Trophoblast cell (in vitro differentiated cells and primary cell): Measurements from ENCODE around the gene ITPK1.

ENCODE experiments used
- DNase-seq, 2 donors: peaks; one replicate each; pipeline ENCODE4 v3.0.0-alpha.2; 2016
- H2AFZ ChIP-seq: 2 replicates; pipeline ENCODE4 v1.6.1; 2013; ENCODE audit warnings: low read length, moderate library complexity, mild to moderate bottlenecking; ENCODE audit not compliant: insufficient read depth, poor library complexity
- H2AK5ac ChIP-seq: 2 replicates; pipeline ENCODE4 v1.6.1; 2013; ENCODE audit warnings: mild to moderate bottlenecking, low read length
- H2BK120ac ChIP-seq: 2 replicates; pipeline ENCODE4 v1.6.1; 2013; ENCODE audit warnings: low read length, mild to moderate bottlenecking, moderate library complexity; ENCODE audit not compliant: insufficient read depth, poor library complexity
- H2BK12ac ChIP-seq: 2 replicates; pipeline ENCODE4 v1.6.1; 2013; ENCODE audit warnings: mild to moderate bottlenecking, low read length, moderate library complexity
- H2BK5ac ChIP-seq: 2 replicates; pipeline ENCODE4 v1.6.1; 2013; ENCODE audit warnings: low read length, low read depth, moderate library complexity, mild to moderate bottlenecking; ENCODE audit not compliant: poor library complexity
- H3K14ac ChIP-seq: 2 replicates; pipeline ENCODE4 v1.6.1; 2013; ENCODE audit warnings: mild to moderate bottlenecking, low read length
- H3K18ac ChIP-seq: 2 replicates; pipeline ENCODE4 v1.6.1; 2013; ENCODE audit warnings: mild to moderate bottlenecking, low read length
- H3K23ac ChIP-seq: 2 replicates; pipeline ENCODE4 v1.6.1; 2013; ENCODE audit warnings: low read length
- H3K27ac ChIP-seq: 2 replicates; pipeline ENCODE4 v1.5.1; 2013; ENCODE audit warnings: low read depth, mild to moderate bottlenecking, inconsistent platforms, low read length, moderate library complexity
- H3K27me3 ChIP-seq: 2 replicates; pipeline ENCODE4 v1.6.1; 2013; ENCODE audit warnings: inconsistent platforms, mild to moderate bottlenecking, low read length, moderate library complexity; ENCODE audit not compliant: insufficient read depth
- H3K36me3 ChIP-seq, 2 experiments: 1 replicate in 1 of 2; 2 replicates in 1 of 2; pipeline ENCODE4 v1.6.1; 2013; ENCODE audit warnings: low read length in 2 of 2, mild to moderate bottlenecking in 2 of 2, moderate library complexity in 1 of 2; ENCODE audit not compliant: insufficient read depth in 2 of 2, control insufficient read depth in 1 of 2
- H3K4ac ChIP-seq: 2 replicates; pipeline ENCODE4 v1.6.1; 2013; ENCODE audit warnings: low read depth, mild to moderate bottlenecking, low read length, moderate library complexity
- H3K4me1 ChIP-seq, 2 experiments: 1 replicate in 1 of 2; 2 replicates in 1 of 2; pipeline ENCODE4 v1.6.1; 2013; ENCODE audit warnings: low read length in 2 of 2, mild to moderate bottlenecking in 2 of 2, moderate library complexity in 1 of 2; ENCODE audit not compliant: insufficient read depth in 2 of 2, control insufficient read depth in 1 of 2
- H3K4me2 ChIP-seq: 2 replicates; pipeline ENCODE4 v1.6.1; 2013; ENCODE audit warnings: inconsistent platforms, mild to moderate bottlenecking, low read length, moderate library complexity
- H3K4me3 ChIP-seq: 2 replicates; pipeline ENCODE4 v1.5.1; 2013; ENCODE audit warnings: mild to moderate bottlenecking, low read depth, low read length, inconsistent platforms
- H3K79me1 ChIP-seq: one replicate; pipeline ENCODE4 v1.6.1; 2013; ENCODE audit warnings: low read length
- H3K79me2 ChIP-seq: 2 replicates; pipeline ENCODE4 v1.6.1; 2013; ENCODE audit warnings: low read length, mild to moderate bottlenecking; ENCODE audit not compliant: control insufficient read depth, insufficient read depth, poor library complexity
- H3K9ac ChIP-seq: 2 replicates; pipeline ENCODE4 v1.6.1; 2013; ENCODE audit warnings: mild to moderate bottlenecking, low read length
- H3K9me3 ChIP-seq: 2 replicates; pipeline ENCODE4 v1.6.1; 2013; ENCODE audit warnings: low read depth, mild to moderate bottlenecking, control low read depth, inconsistent platforms, low read length; ENCODE audit not compliant: insufficient read depth
- H4K12ac ChIP-seq: 2 replicates; pipeline ENCODE4 v1.6.1; 2013; ENCODE audit warnings: low read depth, mild to moderate bottlenecking, low read length, moderate library complexity
- H4K8ac ChIP-seq: 2 replicates; pipeline ENCODE4 v1.6.1; 2013; ENCODE audit warnings: low read depth, mild to moderate bottlenecking, low read length, moderate library complexity
- H4K91ac ChIP-seq: one replicate; pipeline ENCODE4 v1.6.1; 2013; ENCODE audit warnings: low read depth, mild to moderate bottlenecking, low read length, moderate library complexity
- WGBS: extraction: QIAGEN DNeasy Blood & Tissue Kit; methylation state at CpG from one replicate; pipeline ENCODE4 v1.1.7; 2013; ENCODE audit warnings: missing lambda C conversion rate; ENCODE audit not compliant: insufficient read length, insufficient coverage; ENCODE audit errors: extremely low coverage; 5-methylcytosine and 5-hydroxymethylcytosine counted together

ITPK1 gene

DNA sequence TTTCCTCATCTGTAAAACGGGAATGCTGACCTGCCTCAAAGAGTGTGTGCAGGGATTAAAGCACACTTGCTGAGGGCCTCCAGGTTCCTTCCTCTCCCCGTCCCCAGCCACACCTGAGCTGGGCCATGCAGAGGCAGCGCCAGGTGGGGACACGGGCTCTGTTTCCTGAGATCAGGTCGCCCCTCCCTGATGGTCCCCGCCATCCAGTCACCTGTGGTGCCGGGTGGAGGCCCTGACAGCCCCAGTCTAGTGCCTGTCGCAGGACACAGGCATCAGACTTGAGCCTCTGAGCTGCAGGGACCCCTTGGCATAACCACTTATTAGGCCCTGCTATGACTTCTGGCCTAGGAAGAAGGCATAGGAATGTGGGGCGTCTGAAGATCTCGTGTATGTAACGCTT lies 180.3 kb downstream of the ITPK1 start:
- Histone ChIP-seq H3K18ac (no peak overlapping the region), H3K9me3 (no peaks in the 10 kb centered on the region), H3K79me2 (no peaks in the 10 kb centered on the region), H2BK5ac (no peak overlapping the region), H3K27ac (no peak overlapping the region), H2BK12ac (no peak overlapping the region), H2AFZ (no peak overlapping the region), H3K79me1 (no peaks in the 10 kb centered on the region), H3K9ac (no peak overlapping the region), H3K14ac (no peak overlapping the region), H2BK120ac (no peak overlapping the region), H3K4ac (no peak overlapping the region), H3K27me3 (no peaks in the 10 kb centered on the region), H4K12ac (no peak overlapping the region), H3K4me1 (no peaks in the 10 kb centered on the region), H3K23ac (no peak overlapping the region), H3K36me3 (no peaks in the 10 kb centered on the region), H4K8ac (no peak overlapping the region), H3K4me2 (no peak overlapping the region), H2AK5ac (no peak overlapping the region), H3K4me3 (no peak overlapping the region), H4K91ac (no peak overlapping the region)
- DNase-seq, result no peak
- no CpG with 5 or more reads among the region's 11 CpGs for WGBS

DNA sequence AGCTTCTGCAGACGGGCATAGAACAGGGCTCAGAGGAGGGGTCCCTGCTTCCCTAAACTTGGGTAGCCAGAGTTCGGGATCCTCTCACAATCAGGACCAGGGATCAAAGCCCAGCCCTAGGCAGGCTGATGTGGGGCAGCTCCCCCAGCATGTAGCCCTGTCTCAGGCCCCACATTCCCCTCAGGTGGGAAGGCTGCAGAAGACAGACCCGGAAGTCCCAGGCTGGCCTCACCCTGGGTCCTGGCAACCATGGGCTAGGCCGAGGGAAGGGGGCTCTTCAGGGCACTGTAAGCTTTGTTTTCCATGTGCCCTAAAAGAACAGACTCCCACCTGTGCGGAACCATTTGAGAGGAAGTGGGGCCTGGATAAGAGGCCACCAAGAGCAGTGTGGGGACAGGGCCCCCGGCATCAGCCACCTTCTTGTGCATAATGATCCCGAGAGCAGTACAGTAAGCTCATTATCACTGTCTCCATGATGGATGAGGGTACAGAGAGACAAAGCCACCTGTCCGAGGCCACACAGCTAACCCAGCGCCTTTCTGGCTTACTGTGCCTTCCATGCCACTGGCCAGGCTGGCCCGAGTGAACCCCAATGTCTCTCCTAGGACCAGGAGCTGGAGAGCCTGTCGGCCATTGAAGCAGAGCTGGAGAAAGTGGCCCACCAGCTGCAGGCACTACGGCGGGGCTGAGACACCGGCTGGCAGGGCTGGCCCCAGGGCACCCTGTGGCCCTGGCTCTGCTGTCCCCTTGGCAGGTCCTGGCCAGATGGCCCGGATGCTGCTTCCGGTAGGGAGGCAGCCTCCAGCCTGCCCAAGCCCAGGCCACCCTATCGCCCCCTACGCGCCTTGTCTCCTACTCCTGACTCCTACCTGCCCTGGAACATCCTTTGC lies 181.3 kb downstream of the ITPK1 start:
- no peak for DNase-seq
- H4K8ac ChIP-seq, result no peak overlapping the region
- H4K91ac ChIP-seq, result no peak overlapping the region
- H3K27me3 ChIP-seq, result no peaks in the 10 kb centered on the region
- no peaks in the 10 kb centered on the region for H3K4me1 ChIP-seq
- no peak overlapping the region for H3K4me3 ChIP-seq
- H2BK5ac ChIP-seq, result no peak overlapping the region
- H3K4ac ChIP-seq, result no peak overlapping the region
- no peaks in the 10 kb centered on the region for H3K79me2 ChIP-seq
- H2AFZ ChIP-seq, result no peak overlapping the region
- no peak overlapping the region for H3K4me2 ChIP-seq
- no peak overlapping the region for H3K14ac ChIP-seq
- H3K79me1 ChIP-seq, result no peaks in the 10 kb centered on the region
- H3K18ac ChIP-seq, result no peak overlapping the region
- no peak overlapping the region for H3K27ac ChIP-seq
- no peak overlapping the region for H3K23ac ChIP-seq
- no peak overlapping the region for H2BK12ac ChIP-seq
- H2AK5ac ChIP-seq, result no peak overlapping the region
- no peak overlapping the region for H2BK120ac ChIP-seq
- WGBS, result no CpG with 5 or more reads among the region's 19 CpGs
- H3K36me3 ChIP-seq, result no peaks in the 10 kb centered on the region
- no peak overlapping the region for H4K12ac ChIP-seq
- no peak overlapping the region for H3K9ac ChIP-seq
- H3K9me3 ChIP-seq, result no peaks in the 10 kb centered on the region

DNA sequence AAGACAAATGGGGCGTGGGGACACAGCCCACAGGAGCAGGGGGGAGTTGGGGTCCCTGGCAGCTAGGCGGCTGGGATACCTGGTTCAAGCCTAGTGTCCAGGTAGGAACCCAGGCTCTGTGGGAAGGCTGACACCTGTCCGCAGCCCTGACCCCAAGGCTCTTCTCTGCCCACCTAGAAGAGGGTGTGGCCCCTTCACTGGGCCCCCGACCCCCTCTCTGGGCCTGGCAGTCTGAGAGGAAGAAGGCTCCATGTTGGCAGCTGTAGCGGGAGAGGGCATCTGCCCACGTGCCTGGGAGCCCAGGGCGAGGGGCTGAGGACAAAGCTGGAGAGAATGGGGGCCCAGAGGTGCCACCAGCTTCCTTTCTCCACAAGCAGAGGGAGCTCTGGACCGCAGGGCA lies 182.2 kb downstream of the ITPK1 start:
- H3K27ac ChIP-seq, result no peak overlapping the region
- no peak overlapping the region for H4K8ac ChIP-seq
- no peak overlapping the region for H3K23ac ChIP-seq
- DNase-seq, result no peak
- no peak overlapping the region for H3K14ac ChIP-seq
- no peak overlapping the region for H2AFZ ChIP-seq
- H2BK12ac ChIP-seq, result no peak overlapping the region
- H3K18ac ChIP-seq, result no peak overlapping the region
- no peak overlapping the region for H4K91ac ChIP-seq
- H3K79me1 ChIP-seq, result no peaks in the 10 kb centered on the region
- H3K79me2 ChIP-seq, result no peaks in the 10 kb centered on the region
- no peak overlapping the region for H4K12ac ChIP-seq
- H3K4me2 ChIP-seq, result no peak overlapping the region
- no peak overlapping the region for H3K4me3 ChIP-seq
- no peaks in the 10 kb centered on the region for H3K27me3 ChIP-seq
- no peak overlapping the region for H2AK5ac ChIP-seq
- no peak overlapping the region for H3K4ac ChIP-seq
- no peaks in the 10 kb centered on the region for H3K9me3 ChIP-seq
- H3K4me1 ChIP-seq, result no peaks in the 10 kb centered on the region
- H2BK5ac ChIP-seq, result no peak overlapping the region
- no CpG with 5 or more reads among the region's 8 CpGs for WGBS
- H3K9ac ChIP-seq, result no peak overlapping the region
- H2BK120ac ChIP-seq, result no peak overlapping the region
- H3K36me3 ChIP-seq, result no peaks in the 10 kb centered on the region

DNA sequence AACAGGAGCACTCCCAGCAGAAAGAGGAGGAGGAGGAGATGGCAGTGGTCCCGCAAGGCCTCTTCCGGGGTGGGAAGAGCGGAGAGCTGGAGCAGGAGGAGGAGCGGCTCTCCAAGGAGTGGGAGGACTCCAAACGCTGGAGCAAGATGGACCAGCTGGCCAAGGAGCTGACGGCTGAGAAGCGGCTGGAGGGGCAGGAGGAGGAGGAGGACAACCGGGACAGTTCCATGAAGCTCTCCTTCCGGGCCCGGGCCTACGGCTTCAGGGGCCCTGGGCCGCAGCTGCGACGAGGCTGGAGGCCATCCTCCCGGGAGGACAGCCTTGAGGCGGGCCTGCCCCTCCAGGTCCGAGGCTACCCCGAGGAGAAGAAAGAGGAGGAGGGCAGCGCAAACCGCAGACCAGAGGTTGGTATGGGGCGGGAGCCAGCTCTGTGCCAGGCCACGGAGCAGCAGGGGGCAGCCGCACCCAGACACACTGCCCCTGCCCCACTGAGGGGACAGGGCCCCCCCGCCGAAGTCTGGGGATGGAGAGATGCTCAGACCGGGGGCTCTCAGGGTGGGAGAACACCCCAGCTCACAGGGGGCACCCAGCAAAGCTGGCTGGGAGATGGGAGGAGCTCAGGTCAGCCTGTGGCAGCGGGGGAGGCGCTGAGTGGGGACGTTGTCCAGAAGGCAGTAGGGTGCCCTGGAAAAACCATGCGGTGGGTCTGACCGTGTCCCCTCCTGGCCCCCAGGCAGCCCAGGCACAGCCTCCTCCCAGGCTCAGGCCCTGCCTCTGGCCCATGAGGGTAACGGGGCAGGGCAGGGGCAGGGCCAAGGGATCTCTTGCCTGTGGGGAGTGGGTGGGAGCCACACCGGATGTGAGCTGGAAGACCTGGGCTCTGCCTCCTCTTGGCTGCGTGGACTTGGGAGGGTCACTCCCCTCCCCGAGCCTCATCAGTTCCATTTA lies 183.0 kb downstream of the ITPK1 start:
- no peak overlapping the region for H3K4me2 ChIP-seq
- H3K27me3 ChIP-seq, result no peaks in the 10 kb centered on the region
- H3K4me1 ChIP-seq, result no peaks in the 10 kb centered on the region
- no peak overlapping the region for H4K91ac ChIP-seq
- H3K27ac ChIP-seq, result no peak overlapping the region
- H3K23ac ChIP-seq, result no peak overlapping the region
- H4K12ac ChIP-seq, result no peak overlapping the region
- no peak for DNase-seq
- H3K4ac ChIP-seq, result no peak overlapping the region
- no peak overlapping the region for H3K9ac ChIP-seq
- no peak overlapping the region for H2AK5ac ChIP-seq
- no peak overlapping the region for H3K4me3 ChIP-seq
- no peak overlapping the region for H2BK5ac ChIP-seq
- H3K9me3 ChIP-seq, result no peaks in the 10 kb centered on the region
- no peak overlapping the region for H3K14ac ChIP-seq
- no peak overlapping the region for H2BK12ac ChIP-seq
- no peaks in the 10 kb centered on the region for H3K79me2 ChIP-seq
- no peaks in the 10 kb centered on the region for H3K79me1 ChIP-seq
- no CpG with 5 or more reads among the region's 35 CpGs for WGBS
- no peak overlapping the region for H4K8ac ChIP-seq
- H2AFZ ChIP-seq, result no peak overlapping the region
- no peaks in the 10 kb centered on the region for H3K36me3 ChIP-seq
- no peak overlapping the region for H3K18ac ChIP-seq
- H2BK120ac ChIP-seq, result no peak overlapping the region
